ENCODE results near the gene POLE3. TPM values are rescaled to one million over a fixed set of nuclear protein-coding genes. Genes with fewer than 3 reads are reported as not detected.

POLE3 gene
- polyA plus RNA-seq (2011; rRNA removed) (29.3 and 47.3 TPM in 2 replicates), polyA minus RNA-seq (2011; rRNA and poly(A)+ RNA removed) (13.4 and 15.5 TPM in 2 replicates)

DNA sequence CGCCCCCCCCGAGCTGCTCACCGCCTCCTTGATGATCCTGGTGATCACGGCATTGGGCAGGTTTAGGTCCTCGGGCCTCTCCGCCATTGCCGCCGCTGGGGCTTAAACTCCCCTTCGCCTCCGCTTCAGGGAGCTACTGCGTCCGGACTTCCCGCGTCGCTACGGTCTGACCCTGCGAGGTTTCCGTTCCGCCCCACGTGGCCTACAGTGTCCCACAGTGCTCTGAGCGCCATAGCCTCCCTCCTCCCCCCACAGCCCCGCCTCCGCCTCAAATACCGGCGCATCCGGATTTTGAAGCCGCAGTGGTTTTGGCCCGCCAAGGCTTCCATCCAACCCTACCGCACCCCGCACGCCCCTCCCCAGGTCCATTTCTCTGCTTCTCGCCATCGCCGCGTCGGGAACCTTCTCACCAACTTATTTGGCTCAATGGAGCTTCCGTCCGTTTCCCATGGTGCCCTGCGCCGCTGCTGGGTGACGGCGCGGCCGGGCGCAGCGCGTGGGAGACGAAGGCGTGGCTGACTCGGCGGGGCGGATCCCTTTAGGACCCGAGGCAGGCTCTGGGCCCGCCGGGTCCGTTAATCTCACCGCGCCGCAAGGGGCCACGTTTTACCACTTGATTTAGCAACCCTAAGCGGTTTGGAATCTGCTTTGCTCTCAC is at the start of gene POLE3, which contains the start of gene C9orf43:
POLE3 (minus strand) TSS at position 469 of the 658 bp plus-strand sequence; CDS start at position 87, 382 bp downstream.
C9orf43 (plus strand) TSS at position 541 of the 658 bp plus-strand sequence. CDS start 2,747 bp downstream, outside the sequence.
- peak within 1 kb of the TSS; percentile 99 for H3K4me3 ChIP-seq (ENCODE audit: low read depth, low read length)
- peak; percentile 74 for DNase-seq (ENCODE audit: low read depth)
- H3K27me3 ChIP-seq (ENCODE audit: control insufficient read depth, insufficient read depth, low read length): no peaks in the 10 kb centered on the region
- H3K36me3 ChIP-seq (ENCODE audit: control insufficient read depth, insufficient read depth, low read length): peaks cover 1% of the 10 kb centered on the region; the same call in 1 of the 2 replicates
- CTCF ChIA-PET: interaction anchor here (1.3 to 6.3 kb wide), 7 partner anchors 10 to 245 kb away, joined by 4 to 45 read pairs (median 5); partner anchors contain the start of genes ALAD, CDC26 and PRPF4
- POLR2A ChIA-PET: interaction anchor here (0.6 to 1.3 kb wide), 6 partner anchors 9 to 240 kb away, joined by 3 to 8 read pairs (median 4); partner anchors contain the start of genes ALAD, CDC26 and PRPF4
- TF ChIP-seq, protein P1, sequence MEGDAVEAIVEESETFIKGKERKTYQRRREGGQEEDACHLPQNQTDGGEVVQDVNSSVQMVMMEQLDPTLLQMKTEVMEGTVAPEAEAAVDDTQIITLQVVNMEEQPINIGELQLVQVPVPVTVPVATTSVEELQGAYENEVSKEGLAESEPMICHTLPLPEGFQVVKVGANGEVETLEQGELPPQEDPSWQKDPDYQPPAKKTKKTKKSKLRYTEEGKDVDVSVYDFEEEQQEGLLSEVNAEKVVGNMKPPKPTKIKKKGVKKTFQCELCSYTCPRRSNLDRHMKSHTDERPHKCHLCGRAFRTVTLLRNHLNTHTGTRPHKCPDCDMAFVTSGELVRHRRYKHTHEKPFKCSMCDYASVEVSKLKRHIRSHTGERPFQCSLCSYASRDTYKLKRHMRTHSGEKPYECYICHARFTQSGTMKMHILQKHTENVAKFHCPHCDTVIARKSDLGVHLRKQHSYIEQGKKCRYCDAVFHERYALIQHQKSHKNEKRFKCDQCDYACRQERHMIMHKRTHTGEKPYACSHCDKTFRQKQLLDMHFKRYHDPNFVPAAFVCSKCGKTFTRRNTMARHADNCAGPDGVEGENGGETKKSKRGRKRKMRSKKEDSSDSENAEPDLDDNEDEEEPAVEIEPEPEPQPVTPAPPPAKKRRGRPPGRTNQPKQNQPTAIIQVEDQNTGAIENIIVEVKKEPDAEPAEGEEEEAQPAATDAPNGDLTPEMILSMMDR (IDR thresholded peaks at IDR 0.05; ENCODE audit: insufficient read depth, low read depth, low read length): 0 out of 2 replicates have a peak, but pooled peaks have one; percentile 12

DNA sequence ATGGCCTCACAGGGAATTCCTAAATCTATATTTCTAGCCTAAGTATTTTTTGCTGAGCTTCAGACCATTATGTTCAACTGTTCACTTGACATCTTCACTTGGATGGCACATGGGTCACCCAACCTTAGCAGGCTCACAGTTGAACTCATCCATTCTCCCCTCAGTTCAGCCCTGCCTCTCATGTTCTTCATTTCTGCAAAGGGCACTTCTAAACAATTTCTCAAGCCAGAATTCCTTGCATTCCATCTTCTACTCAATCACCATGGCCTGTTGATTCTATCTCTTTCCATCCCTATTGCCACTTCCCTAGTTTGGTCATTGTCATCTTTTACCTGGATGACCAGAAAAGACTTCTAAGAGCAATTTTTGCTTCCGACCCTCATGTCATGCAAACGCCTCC is 45.8 kb upstream of the POLE3 start:
- CTCF ChIA-PET: interaction anchor here (1.5 to 2.8 kb wide), 3 partner anchors 10 to 197 kb away, joined by 5 to 16 read pairs (median 10); no protein-coding TSS in a partner anchor
- no peak overlapping the region for H3K4me3 ChIP-seq (ENCODE audit: low read depth, low read length)
- POLR2A ChIA-PET: no interaction called here
- H3K27me3 ChIP-seq (ENCODE audit: control insufficient read depth, insufficient read depth, low read length): no peaks in the 10 kb centered on the region
- no peak for DNase-seq (ENCODE audit: low read depth)
- H3K36me3 ChIP-seq (ENCODE audit: control insufficient read depth, insufficient read depth, low read length): no peaks in the 10 kb centered on the region
- TF ChIP-seq, protein P1 (IDR thresholded peaks at IDR 0.05; ENCODE audit: insufficient read depth, low read depth, low read length): no peak

GRCh38 chr9:113454914-113455761 is 44.7 kb upstream of the POLE3 start:
- ChIA-PET POLR2A (interaction anchor here (0.6 to 1.4 kb wide), 4 partner anchors 52 to 195 kb away, joined by 3 to 18 read pairs (median 4); no protein-coding TSS in a partner anchor), CTCF (interaction anchor here (0.8 to 2.8 kb wide), 10 partner anchors 9 to 203 kb away, joined by 3 to 27 read pairs (median 9); no protein-coding TSS in a partner anchor)
- H3K4me3 ChIP-seq (ENCODE audit: low read depth, low read length): no peak overlapping the region
- H3K36me3 ChIP-seq (ENCODE audit: control insufficient read depth, insufficient read depth, low read length): no peaks in the 10 kb centered on the region
- TF ChIP-seq, protein P1 (IDR thresholded peaks at IDR 0.05; ENCODE audit: insufficient read depth, low read depth, low read length): no peak
- peak; percentile 59 for DNase-seq (ENCODE audit: low read depth)
- H3K27me3 ChIP-seq (ENCODE audit: control insufficient read depth, insufficient read depth, low read length): no peaks in the 10 kb centered on the region

DNA sequence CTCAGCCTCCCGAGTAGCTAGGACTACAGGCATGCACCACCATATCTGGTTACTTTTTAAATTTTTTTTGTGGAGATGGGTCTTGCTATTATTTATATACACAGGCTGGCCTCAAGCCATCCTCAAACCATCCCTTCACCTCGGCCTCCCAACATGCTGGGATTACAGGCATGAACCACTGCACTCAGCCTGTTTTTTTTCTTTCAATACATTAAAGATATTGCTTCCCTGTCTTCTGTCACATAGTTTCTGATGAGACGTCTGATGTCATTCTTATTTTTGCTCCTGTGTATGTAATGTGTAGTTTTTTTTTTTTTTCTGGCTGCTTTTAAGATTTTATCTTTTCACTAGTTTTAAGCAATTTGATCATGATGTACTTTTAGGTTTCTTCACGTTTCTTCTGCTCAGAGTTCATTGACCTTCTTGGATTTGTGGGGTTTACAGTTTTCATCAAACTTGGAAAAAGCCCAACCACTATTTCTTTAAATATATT is 41.7 kb upstream of the POLE3 start:
- DNase-seq (ENCODE audit: low read depth): no peak
- ChIA-PET CTCF (interaction anchor here (1.1 to 10.1 kb wide), 3 partner anchors 118 to 203 kb away, joined by 3 to 288 read pairs (median 157); no protein-coding TSS in a partner anchor), POLR2A (no interaction called here)
- no peak overlapping the region for H3K4me3 ChIP-seq (ENCODE audit: low read depth, low read length)
- TF ChIP-seq, protein P1 (IDR thresholded peaks at IDR 0.05; ENCODE audit: insufficient read depth, low read depth, low read length): no peak
- H3K36me3 ChIP-seq (ENCODE audit: control insufficient read depth, insufficient read depth, low read length): no peaks in the 10 kb centered on the region
- no peaks in the 10 kb centered on the region for H3K27me3 ChIP-seq (ENCODE audit: control insufficient read depth, insufficient read depth, low read length)
